Measurements from ENCODE around the gene USP32.

USP32 gene

GRCh38 chr17:60314423-60314822, 77.5 kb downstream of the USP32 start:
- no peak for DNase-seq (ENCODE audit: low read depth, low spot score)
- TF ChIP-seq CTCF (IDR thresholded peaks at IDR 0.05; ENCODE audit: low read depth, low read length) = no peak

GRCh38 chr17:60311936-60312335, 80.0 kb downstream of the USP32 start:
- no peak overlapping the region for H3K4me3 ChIP-seq (ENCODE audit: low read depth, low read length)
- no peak for TF ChIP-seq CTCF (IDR thresholded peaks at IDR 0.05; ENCODE audit: low read depth, low read length)
- DNase-seq (ENCODE audit: low read depth, low spot score) = peak; percentile 29
- in situ Hi-C loops (cut with HindIII; ENCODE audit: low sequenced_read_pairs) = no loop called here

More at GRCh38 chr17:60314423-60314822, 77.5 kb downstream of the USP32 start:
- no peak overlapping the region for H3K4me3 ChIP-seq (ENCODE audit: low read depth, low read length)
- in situ Hi-C loops (cut with HindIII; ENCODE audit: low sequenced_read_pairs) = no loop called here

DNA sequence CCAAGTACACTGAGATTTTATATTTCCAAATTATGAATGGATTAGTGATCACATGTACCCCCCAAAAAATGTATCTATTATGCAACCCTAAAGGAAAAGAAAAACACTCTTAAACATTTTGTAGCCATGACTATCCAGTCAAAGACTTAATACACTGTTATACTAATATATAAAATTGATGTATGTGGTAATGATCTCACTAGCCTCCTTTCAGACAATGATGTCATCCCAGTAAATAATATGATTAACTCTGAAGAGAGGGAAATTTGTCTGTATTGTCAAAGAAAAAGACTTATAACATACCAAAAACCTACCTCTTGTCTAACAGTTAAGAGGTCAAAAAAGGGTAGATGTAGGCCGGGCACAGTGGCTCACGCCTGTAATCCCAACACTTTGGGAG, 80.7 kb downstream of the USP32 start:
- in situ Hi-C loops (cut with HindIII; ENCODE audit: low sequenced_read_pairs) = no loop called here
- no peak for TF ChIP-seq CTCF (IDR thresholded peaks at IDR 0.05; ENCODE audit: low read depth, low read length)
- no peak for DNase-seq (ENCODE audit: low read depth, low spot score)
- no peak overlapping the region for H3K4me3 ChIP-seq (ENCODE audit: low read depth, low read length)

- no peak overlapping the region for H3K4me3 ChIP-seq (ENCODE audit: low read depth, low read length)
- no peak for TF ChIP-seq CTCF (IDR thresholded peaks at IDR 0.05; ENCODE audit: low read depth, low read length)
- DNase-seq (ENCODE audit: low read depth, low spot score) = no peak
- in situ Hi-C loops (cut with HindIII; ENCODE audit: low sequenced_read_pairs) = no loop called here
These were observed 86.8 kb downstream of the USP32 start for GRCh38 chr17:60305141-60305540.

DNA sequence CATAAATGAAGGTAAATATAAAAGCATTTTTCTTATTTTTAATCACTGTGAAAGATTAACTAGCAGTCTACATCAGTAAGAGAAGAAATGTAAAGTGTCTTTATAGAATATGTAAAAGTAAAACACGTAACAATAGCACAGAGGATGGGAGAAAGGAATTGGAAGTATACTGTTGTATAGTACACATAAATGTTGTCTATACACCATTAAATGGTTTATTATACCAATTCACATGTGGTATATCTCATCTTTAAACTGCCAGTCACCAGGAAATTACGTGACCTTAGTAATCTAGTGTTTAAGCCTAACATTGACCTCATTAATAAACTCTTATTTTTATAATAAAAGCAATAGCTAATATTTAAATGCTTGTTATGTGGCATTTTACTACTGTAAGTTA, 87.4 kb downstream of the USP32 start:
- no peak for DNase-seq (ENCODE audit: low read depth, low spot score)
- H3K4me3 ChIP-seq (ENCODE audit: low read depth, low read length) = no peak overlapping the region
- in situ Hi-C loops (cut with HindIII; ENCODE audit: low sequenced_read_pairs) = no loop called here
- TF ChIP-seq CTCF (IDR thresholded peaks at IDR 0.05; ENCODE audit: low read depth, low read length) = no peak

GRCh38 chr17:60303406-60304099, 88.4 kb downstream of the USP32 start:
- no peak for DNase-seq (ENCODE audit: low read depth, low spot score)
- in situ Hi-C loops (cut with HindIII; ENCODE audit: low sequenced_read_pairs) = no loop called here
- no peak for TF ChIP-seq CTCF (IDR thresholded peaks at IDR 0.05; ENCODE audit: low read depth, low read length)
- no peak overlapping the region for H3K4me3 ChIP-seq (ENCODE audit: low read depth, low read length)

All from astrocyte of the spinal cord (primary cell).